Activated CD8-positive, alpha-beta memory T cell treated with anti-CD3 and anti-CD28 coated beads, Interleukin-2, amount 50 U/mL, for 4 hours (primary cell): ENCODE data around the gene GASK1A.
A peak's percentile ranks its signal among the peaks of the same experiment; 100 is the strongest.
"Not testable (repeated sequence)": the region's sequence is repeated elsewhere in the genome, so short reads cannot be mapped to it uniquely, and the experiment has no call there.

Experiments used
- DNase-seq: peaks from one replicate; pipeline ENCODE4 v3.0.0-alpha.2; 2020

The GASK1A gene

GRCh38 chr3:42979044-42979972, at the start of gene GASK1A:
TSS of gene GASK1A (plus strand) at chr3:42979311. CDS start at chr3:42979643, 332 bp downstream.
- peak; percentile 34 for DNase-seq

- no peak for DNase-seq
Measured at GRCh38 chr3:42934111-42934510, 45.0 kb upstream of the GASK1A start.

GRCh38 chr3:42934910-42935309, 44.2 kb upstream of the GASK1A start:
- DNase-seq: no peak

- no peak for DNase-seq
Measured at GRCh38 chr3:42935472-42935871, 43.6 kb upstream of the GASK1A start.

GRCh38 chr3:42936157-42936981, 42.7 kb upstream of the GASK1A start:
- no peak for DNase-seq

- DNase-seq: no peak
Measured at GRCh38 chr3:42937334-42937733, 41.8 kb upstream of the GASK1A start.

GRCh38 chr3:42942693-42943092, 36.4 kb upstream of the GASK1A start:
- no peak for DNase-seq

- DNase-seq: no peak
Measured at GRCh38 chr3:42946050-42946449, 33.1 kb upstream of the GASK1A start.

GRCh38 chr3:42957573-42957972, 21.5 kb upstream of the GASK1A start:
- DNase-seq: no peak

GRCh38 chr3:42960282-42960681, 18.8 kb upstream of the GASK1A start:
- DNase-seq: no peak

- DNase-seq: no peak
Measured at GRCh38 chr3:42960786-42961185, 18.3 kb upstream of the GASK1A start.

GRCh38 chr3:42961633-42962032, 17.5 kb upstream of the GASK1A start:
- no peak for DNase-seq

- DNase-seq: no peak
Measured at GRCh38 chr3:42963269-42963668, 15.8 kb upstream of the GASK1A start.

- DNase-seq: no peak
Measured at GRCh38 chr3:42964266-42964665, 14.8 kb upstream of the GASK1A start.

- no peak for DNase-seq
Measured at GRCh38 chr3:42970557-42970956, 8.6 kb upstream of the GASK1A start.

- DNase-seq: no peak
Measured at GRCh38 chr3:42970976-42971772, 7.9 kb upstream of the GASK1A start.

GRCh38 chr3:42974906-42975305, 4.2 kb upstream of the GASK1A start:
- DNase-seq: not testable (repeated sequence)

GRCh38 chr3:42975456-42975855, 3.7 kb upstream of the GASK1A start:
- no peak for DNase-seq

GRCh38 chr3:42975955-42976354, 3.2 kb upstream of the GASK1A start:
- no peak for DNase-seq

GRCh38 chr3:42980209-42980608, 1.1 kb downstream of the GASK1A start:
- no peak for DNase-seq

- no peak for DNase-seq
Measured at GRCh38 chr3:42980909-42981308, 1.8 kb downstream of the GASK1A start.

- DNase-seq: no peak
Measured at GRCh38 chr3:42982645-42983412, 3.7 kb downstream of the GASK1A start.
